HUES48 (cell line): ENCODE data around the gene DPM1.

ENCODE experiments used
- H3K27ac ChIP-seq: one replicate; pipeline ENCODE4 v1.7.0; 2013; ENCODE audit warnings: low read depth, low read length, inconsistent platforms
- H3K27me3 ChIP-seq: 2 replicates; pipeline ENCODE4 v1.6.1; 2013; ENCODE audit warnings: mild to moderate bottlenecking, low read length; ENCODE audit not compliant: control insufficient read depth, insufficient read depth
- H3K36me3 ChIP-seq: 2 replicates; pipeline ENCODE4 v1.6.1; 2013; ENCODE audit warnings: low read length; ENCODE audit not compliant: control insufficient read depth, insufficient read depth
- H3K4me1 ChIP-seq: 2 replicates; pipeline ENCODE4 v1.6.1; 2013; ENCODE audit warnings: mild to moderate bottlenecking, low read length; ENCODE audit not compliant: control insufficient read depth, insufficient read depth
- H3K4me3 ChIP-seq: 2 replicates; pipeline ENCODE4 v1.5.1; 2013; ENCODE audit warnings: mild to moderate bottlenecking, low read depth, low read length
- H3K9ac ChIP-seq: 2 replicates; pipeline ENCODE4 v1.6.1; 2013; ENCODE audit warnings: mild to moderate bottlenecking, low read depth, low read length, moderate library complexity
- H3K9me3 ChIP-seq: 2 replicates; pipeline ENCODE4 v1.6.1; 2013; ENCODE audit warnings: low read length; ENCODE audit not compliant: control insufficient read depth, insufficient read depth

DPM1 gene

DNA sequence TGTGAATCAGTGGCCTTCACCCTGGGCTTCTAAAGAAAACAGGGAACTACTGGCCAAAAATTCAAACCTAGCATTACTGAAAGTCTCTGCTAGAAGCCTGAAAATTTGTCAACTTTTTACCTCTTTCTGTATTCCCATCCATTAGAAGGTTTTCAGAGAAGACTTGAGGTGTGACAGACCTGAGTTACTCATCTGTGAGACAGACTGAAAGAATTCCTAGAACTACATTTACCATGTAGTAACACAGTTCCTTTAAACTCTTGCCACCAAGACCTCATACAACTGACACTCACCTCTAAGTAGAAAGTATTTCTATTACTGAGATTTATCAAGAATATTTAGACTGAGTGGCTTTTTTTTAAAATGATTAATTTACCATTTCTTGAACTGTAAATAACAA, 4.5 kb downstream of the DPM1 start:
- Histone ChIP-seq H3K9ac (no peak overlapping the region), H3K4me3 (no peak overlapping the region), H3K9me3 (no peaks in the 10 kb centered on the region), H3K4me1 (peaks cover 3% of the 10 kb centered on the region; the same call in 1 of the 2 replicates), H3K27ac (no peak overlapping the region), H3K36me3 (peaks cover 61% of the 10 kb centered on the region), H3K27me3 (no peaks in the 10 kb centered on the region)

DNA sequence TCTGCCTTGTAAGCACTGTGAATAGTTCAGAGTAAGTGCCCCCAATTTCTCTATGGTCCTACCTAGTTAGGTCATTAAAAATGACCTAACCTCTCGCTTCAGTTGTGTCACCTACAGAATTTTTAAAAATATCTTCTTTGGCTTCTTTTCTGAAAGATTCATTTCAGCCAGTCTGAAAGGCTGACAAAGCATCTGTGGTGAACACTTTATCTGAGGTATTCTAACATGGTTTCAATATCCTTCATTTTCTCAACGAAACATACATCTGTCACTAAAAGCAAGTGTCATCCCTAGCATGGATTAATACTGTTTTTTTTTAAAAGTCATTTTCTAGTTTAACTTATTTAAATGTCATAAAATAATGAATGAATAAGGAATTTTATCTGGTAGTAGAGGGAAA, 5.1 kb downstream of the DPM1 start:
- no peak overlapping the region for H3K27ac ChIP-seq
- H3K9me3 ChIP-seq, result no peaks in the 10 kb centered on the region
- H3K27me3 ChIP-seq, result no peaks in the 10 kb centered on the region
- H3K36me3 ChIP-seq, result peaks cover 67% of the 10 kb centered on the region
- H3K4me3 ChIP-seq, result no peak overlapping the region
- peaks cover 3% of the 10 kb centered on the region; the same call in 1 of the 2 replicates for H3K4me1 ChIP-seq
- H3K9ac ChIP-seq, result no peak overlapping the region

DNA sequence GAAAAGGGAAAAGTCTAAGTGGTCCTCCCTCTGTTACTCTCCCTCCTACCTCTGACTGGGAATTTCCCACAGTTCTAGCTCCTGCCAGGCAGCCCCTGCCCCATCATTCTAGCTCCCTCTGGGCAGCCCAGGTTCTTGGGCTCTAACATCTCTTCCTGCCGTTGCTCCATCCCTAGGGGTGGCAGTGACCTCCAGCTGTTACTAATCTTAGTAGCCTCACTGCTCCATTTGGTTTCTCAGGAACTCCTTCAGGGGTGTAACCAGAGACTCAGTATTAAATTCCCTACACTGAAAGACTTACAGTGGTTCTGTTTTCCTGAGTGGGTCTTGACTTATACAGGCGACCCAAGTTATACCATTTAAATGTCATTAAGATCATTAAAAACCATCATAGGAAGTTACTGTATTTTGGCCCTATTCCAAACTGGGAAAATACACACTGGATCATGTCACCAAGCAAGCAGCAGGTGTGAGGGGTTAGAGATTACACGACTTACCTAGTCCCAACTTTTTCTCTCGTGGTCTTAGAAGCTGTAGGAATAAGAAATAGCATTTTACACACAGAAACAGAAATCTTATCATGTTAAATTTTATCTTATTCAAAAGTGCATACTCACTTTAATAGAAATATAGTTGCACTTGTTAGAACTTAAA, 10.1 kb downstream of the DPM1 start:
- Histone ChIP-seq H3K27ac (no peak overlapping the region), H3K4me3 (no peak overlapping the region), H3K4me1 (no peaks in the 10 kb centered on the region), H3K9me3 (no peaks in the 10 kb centered on the region), H3K36me3 (peaks cover 87% of the 10 kb centered on the region), H3K9ac (no peak overlapping the region), H3K27me3 (no peaks in the 10 kb centered on the region)

DNA sequence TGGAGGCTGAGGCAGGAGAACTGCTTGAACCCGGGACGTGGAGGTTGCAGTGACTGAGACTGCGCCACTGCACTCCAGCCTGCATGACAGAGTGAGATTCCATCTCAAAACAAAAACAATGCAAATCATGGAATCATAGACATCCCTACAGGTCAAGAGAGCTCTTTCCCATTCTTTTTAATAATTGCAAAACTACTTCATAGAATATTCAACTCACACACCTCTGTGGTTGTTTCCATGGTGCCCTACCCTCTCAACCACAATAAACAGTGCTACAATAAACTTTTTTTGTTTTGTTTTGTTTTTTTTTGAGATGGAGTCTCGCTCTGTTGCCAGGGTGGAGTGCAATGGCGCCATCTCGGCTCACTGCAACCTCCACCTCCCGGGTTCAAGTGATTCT, 15.3 kb downstream of the DPM1 start:
- H3K27me3 ChIP-seq, result no peaks in the 10 kb centered on the region
- H3K27ac ChIP-seq, result no peak overlapping the region
- H3K36me3 ChIP-seq, result peaks cover 84% of the 10 kb centered on the region

DNA sequence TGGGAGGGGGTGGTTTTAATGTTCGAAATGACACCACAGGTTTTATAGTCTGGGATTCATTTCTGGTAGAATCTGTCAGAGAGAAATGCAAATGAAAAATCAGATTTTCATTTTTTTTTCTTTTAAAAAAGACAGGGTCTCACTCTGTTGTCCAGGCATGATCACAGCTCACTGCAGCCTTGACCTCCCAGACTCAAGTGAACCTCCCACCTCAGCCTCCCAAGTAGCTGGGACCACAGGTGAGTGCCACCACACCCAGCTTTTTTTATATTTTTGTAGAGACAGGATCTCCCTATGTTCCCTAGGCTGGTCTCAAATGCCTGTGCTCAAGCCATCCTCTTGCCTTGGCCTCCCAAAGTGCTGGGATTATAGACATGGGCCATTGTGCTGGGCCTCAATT, 24.7 kb downstream of the DPM1 start:
- Histone ChIP-seq H3K27me3 (no peaks in the 10 kb centered on the region), H3K4me1 (peaks cover 14% of the 10 kb centered on the region), H3K9me3 (no peaks in the 10 kb centered on the region), H3K9ac (no peak overlapping the region), H3K4me3 (no peak overlapping the region), H3K36me3 (peaks cover 72% of the 10 kb centered on the region), H3K27ac (no peak overlapping the region)

More for the DNA sequence above, 15.3 kb downstream of the DPM1 start:
- Histone ChIP-seq H3K9me3 (no peaks in the 10 kb centered on the region), H3K4me1 (no peaks in the 10 kb centered on the region), H3K9ac (no peak overlapping the region), H3K4me3 (no peak overlapping the region)

DNA sequence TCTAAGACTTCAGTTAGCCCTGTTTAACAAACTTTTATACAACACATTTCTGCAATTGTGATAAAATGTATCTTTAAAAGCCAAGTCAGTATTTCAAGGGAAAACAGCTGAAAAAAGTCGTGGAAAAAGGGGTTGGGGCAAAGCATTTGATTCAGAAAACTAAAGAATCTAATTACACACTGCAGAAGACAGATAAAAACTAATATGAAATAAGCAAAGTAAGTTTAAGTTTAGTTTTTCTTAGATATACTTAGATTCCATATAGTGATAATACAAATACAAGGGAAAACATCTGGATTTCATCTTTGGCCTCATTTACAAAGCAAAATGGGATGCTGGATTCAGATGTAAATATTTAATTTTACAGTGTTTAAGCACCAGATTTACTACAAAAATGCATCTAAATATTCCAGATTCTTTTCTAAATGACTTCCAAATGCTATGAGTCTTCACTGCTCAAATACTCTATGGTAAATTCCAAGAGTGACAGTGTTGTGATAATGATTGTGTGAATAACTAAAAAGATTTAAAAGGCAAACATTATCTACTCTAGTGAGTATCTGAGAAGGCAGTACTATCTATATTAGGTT, 25.5 kb downstream of the DPM1 start:
- peaks cover 76% of the 10 kb centered on the region for H3K36me3 ChIP-seq
- peak overlapping the region; percentile 96 for H3K27ac ChIP-seq
- no peaks in the 10 kb centered on the region for H3K9me3 ChIP-seq
- H3K27me3 ChIP-seq, result no peaks in the 10 kb centered on the region
- no peak overlapping the region for H3K4me3 ChIP-seq
- peaks cover 21% of the 10 kb centered on the region for H3K4me1 ChIP-seq
- no peak overlapping the region for H3K9ac ChIP-seq

DNA sequence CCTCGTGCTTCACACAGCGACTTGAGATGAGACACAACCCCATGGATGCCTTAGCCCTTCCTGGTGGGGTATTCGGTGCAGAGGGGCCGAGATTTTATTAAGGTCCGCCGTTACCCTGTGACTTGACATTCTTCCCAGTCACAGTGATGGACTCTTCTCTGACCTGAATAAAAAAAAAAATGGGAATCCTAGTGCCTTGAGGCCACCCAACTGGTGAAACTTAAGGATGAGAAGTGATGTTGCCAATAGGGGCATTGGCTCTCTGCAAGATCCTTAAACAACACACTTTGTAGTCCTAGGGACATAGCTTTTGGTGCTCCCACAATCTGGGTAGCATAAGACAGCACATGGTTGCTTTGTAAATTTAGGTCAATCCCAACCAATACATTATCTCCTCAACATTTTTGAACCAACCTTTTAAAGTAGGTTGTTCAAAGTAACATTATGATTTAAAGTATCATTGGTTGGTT, 26.3 kb downstream of the DPM1 start:
- peak overlapping the region; percentile 96 for H3K27ac ChIP-seq
- no peaks in the 10 kb centered on the region for H3K9me3 ChIP-seq
- H3K4me1 ChIP-seq, result peaks cover 29% of the 10 kb centered on the region
- peaks cover 78% of the 10 kb centered on the region for H3K36me3 ChIP-seq
- H3K27me3 ChIP-seq, result no peaks in the 10 kb centered on the region
- H3K9ac ChIP-seq, result peak overlapping the region; percentile 98
- peak overlapping the region; percentile 97 for H3K4me3 ChIP-seq

DNA sequence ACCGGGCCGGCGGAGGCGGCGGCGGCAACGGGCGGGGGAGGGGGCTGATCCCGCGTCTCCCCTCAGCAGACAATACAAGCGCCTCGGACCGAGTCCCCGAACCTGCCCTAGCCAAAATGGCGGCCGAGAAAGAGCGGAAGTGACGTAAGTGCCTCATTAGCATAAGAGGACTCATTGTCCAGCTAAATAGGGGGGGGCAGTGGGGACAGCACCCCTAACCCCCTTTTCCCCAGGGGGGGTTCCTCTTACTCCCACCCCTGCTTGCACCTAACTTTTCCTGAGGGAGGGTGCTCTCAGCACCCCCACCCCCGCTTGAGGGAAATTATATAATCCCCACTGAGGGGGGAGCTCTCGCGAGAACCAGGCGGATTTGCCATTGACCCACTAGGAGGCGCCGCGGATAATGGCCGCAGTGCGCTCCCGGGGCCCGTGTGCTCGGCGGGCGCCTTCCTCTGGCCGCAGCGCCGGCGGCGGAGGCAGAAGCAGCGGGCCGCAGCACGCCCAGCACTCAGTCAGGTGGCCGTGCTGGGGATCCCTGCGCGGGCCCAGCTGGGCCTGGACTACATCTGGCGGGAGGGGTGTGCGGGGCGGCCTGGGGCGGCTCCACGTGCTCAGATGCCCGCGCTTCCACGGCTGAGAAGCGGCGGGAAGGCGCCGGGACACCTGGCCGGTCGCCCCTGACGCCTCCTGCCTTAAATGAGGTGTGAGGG, 26.9 kb downstream of the DPM1 start, which contains the start of gene ADNP:
Gene ADNP (minus strand): TSS at position 132 of the 710 bp plus-strand sequence. CDS start 27,441 bp downstream, outside the sequence.
- Histone ChIP-seq H3K4me3 (peak within 1 kb of the TSS; percentile 97), H3K27me3 (no peaks in the 10 kb centered on the region), H3K4me1 (peaks cover 35% of the 10 kb centered on the region), H3K36me3 (peaks cover 78% of the 10 kb centered on the region), H3K9me3 (no peaks in the 10 kb centered on the region), H3K27ac (peak within 1 kb of the TSS; percentile 96), H3K9ac (peak within 1 kb of the TSS; percentile 98)

DNA sequence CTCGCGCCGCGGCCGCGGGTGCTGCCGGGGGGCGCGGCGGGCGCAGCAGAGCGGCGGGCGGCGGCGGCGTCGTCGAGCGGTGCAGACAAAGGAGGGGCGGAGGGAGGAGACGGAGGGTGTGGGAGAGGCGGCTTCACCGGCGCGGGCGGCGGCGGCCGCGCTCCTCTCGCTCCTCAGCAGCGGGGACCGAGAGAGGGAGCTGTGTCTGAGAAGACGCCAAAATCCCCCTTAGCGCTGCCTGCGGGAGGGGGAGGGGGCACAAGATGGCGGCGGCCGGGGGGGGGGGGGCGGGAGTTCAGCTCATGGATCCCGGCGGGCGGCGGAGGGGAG, 27.4 kb downstream of the DPM1 start:
- Histone ChIP-seq H3K4me1 (peaks cover 35% of the 10 kb centered on the region), H3K9ac (peak overlapping the region; percentile 98), H3K36me3 (peaks cover 78% of the 10 kb centered on the region), H3K27ac (peak overlapping the region; percentile 96), H3K9me3 (no peaks in the 10 kb centered on the region), H3K4me3 (peak overlapping the region; percentile 97), H3K27me3 (no peaks in the 10 kb centered on the region)

DNA sequence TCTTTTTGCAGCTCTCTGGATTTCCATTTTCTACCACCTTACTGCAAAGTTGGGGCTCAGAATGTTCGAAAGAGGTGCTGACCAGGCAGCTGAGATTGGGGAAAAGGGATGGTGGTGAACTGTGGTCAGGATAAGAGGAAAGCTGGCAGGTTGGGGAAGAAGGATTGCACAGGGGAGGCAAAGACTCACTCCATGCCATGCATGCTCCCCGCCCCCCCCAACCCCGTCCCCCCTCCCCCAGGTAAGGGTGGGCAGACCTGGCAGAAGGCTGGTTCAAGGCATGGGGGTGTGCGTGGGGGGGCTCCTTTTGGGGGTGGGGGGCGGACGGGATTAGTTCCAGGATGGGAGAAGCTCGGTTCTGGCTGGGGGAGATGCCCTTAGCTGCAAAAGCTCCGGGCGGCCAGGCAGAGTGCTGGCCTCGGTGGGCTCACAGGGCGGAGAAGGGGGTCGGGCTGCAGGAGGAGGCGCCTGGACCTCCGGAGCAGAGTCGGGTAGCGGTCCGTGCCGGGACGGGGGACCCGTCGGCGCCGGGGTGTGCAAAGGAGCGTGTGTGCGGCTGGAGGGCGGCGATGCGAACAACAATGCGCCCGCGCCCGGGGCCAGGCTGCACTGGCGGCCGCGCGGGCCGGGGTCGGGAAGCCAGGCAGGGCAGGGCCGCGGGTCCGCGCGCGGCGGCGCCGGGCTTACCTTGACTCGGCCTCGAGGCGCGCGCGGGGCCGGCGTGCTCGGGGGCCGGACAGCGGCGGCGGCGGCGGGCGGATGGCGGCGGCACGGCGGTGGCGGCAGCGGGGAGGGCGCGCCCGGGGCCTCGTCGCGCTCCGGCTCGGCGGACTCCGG, 28.0 kb downstream of the DPM1 start:
- no peaks in the 10 kb centered on the region for H3K27me3 ChIP-seq
- peak overlapping the region; percentile 96 for H3K27ac ChIP-seq
- peaks cover 78% of the 10 kb centered on the region for H3K36me3 ChIP-seq
- H3K9me3 ChIP-seq, result no peaks in the 10 kb centered on the region
- H3K4me3 ChIP-seq, result peak overlapping the region; percentile 97
- peaks cover 35% of the 10 kb centered on the region for H3K4me1 ChIP-seq
- peak overlapping the region; percentile 98 for H3K9ac ChIP-seq
